NCI-H1105 treated with DMSO at 0.1 percent for 48 hours (cell line): ENCODE results near the gene CEP89.
"Not testable (repeated sequence)": the region's sequence is repeated elsewhere in the genome, so short reads cannot be mapped to it uniquely, and the experiment has no call there.

ENCODE experiments used
- DNase-seq: peaks from one replicate; lab custom pipeline; 2025; lab: John Stamatoyannopoulos, UW

CEP89 gene

GRCh38 chr19:32869369-32869965 lies 102.3 kb downstream of the CEP89 start, which contains the start of gene SLC7A9:
TSS of gene SLC7A9 (minus strand) at chr19:32869767. CDS start at chr19:32868534, 1,233 bp downstream.
- no peak for DNase-seq

GRCh38 chr19:32868206-32868950 lies 103.4 kb downstream of the CEP89 start:
- no peak for DNase-seq

GRCh38 chr19:32867436-32867835 lies 104.3 kb downstream of the CEP89 start:
- not testable (repeated sequence) for DNase-seq

- no peak for DNase-seq
These were observed 105.0 kb downstream of the CEP89 start for GRCh38 chr19:32866564-32867265.

GRCh38 chr19:32866061-32866460 lies 105.7 kb downstream of the CEP89 start:
- DNase-seq, result no peak

GRCh38 chr19:32865326-32865725 lies 106.4 kb downstream of the CEP89 start:
- no peak for DNase-seq

- no peak for DNase-seq
These were observed 107.3 kb downstream of the CEP89 start for GRCh38 chr19:32864318-32865007.

GRCh38 chr19:32863841-32864240 lies 107.9 kb downstream of the CEP89 start:
- no peak for DNase-seq

GRCh38 chr19:32863301-32863700 lies 108.5 kb downstream of the CEP89 start:
- DNase-seq, result no peak

GRCh38 chr19:32862741-32863140 lies 109.0 kb downstream of the CEP89 start:
- no peak for DNase-seq

GRCh38 chr19:32862173-32862572 lies 109.6 kb downstream of the CEP89 start:
- DNase-seq, result no peak

GRCh38 chr19:32861596-32861995 lies 110.2 kb downstream of the CEP89 start:
- no peak for DNase-seq

- DNase-seq, result no peak
These were observed 112.2 kb downstream of the CEP89 start for GRCh38 chr19:32859591-32859990.

GRCh38 chr19:32858559-32858958 lies 113.2 kb downstream of the CEP89 start:
- DNase-seq, result no peak

- DNase-seq, result no peak
These were observed 113.6 kb downstream of the CEP89 start for GRCh38 chr19:32858155-32858554.

- DNase-seq, result no peak
These were observed 114.2 kb downstream of the CEP89 start for GRCh38 chr19:32857584-32857983.

GRCh38 chr19:32856818-32857217 lies 114.9 kb downstream of the CEP89 start:
- not testable (repeated sequence) for DNase-seq

GRCh38 chr19:32852216-32852615 lies 119.5 kb downstream of the CEP89 start:
- DNase-seq, result no peak

- not testable (repeated sequence) for DNase-seq
These were observed 123.7 kb downstream of the CEP89 start for GRCh38 chr19:32848035-32848434.

GRCh38 chr19:32843716-32844245 lies 128.0 kb downstream of the CEP89 start:
- no peak for DNase-seq

- no peak for DNase-seq
These were observed 129.7 kb downstream of the CEP89 start for GRCh38 chr19:32842061-32842460.

GRCh38 chr19:32837531-32837930 lies 134.2 kb downstream of the CEP89 start:
- no peak for DNase-seq
